Neural cell (in vitro differentiated cells): ENCODE data around the gene DYDC1. TPM values are rescaled to one million over a fixed set of nuclear protein-coding genes. Genes with fewer than 3 reads are reported as not detected.

Experiments used
- H2AFZ ChIP-seq: fragments of 200-600, 300-800 bp; sonication (generic), shearing (Covaris generic); 2 replicates; pipeline ENCODE4 v1.6.0; 2014; ENCODE audit warnings: low read depth, mild to moderate bottlenecking, antibody characterized with exemption, low read length, moderate library complexity
- H3F3A ChIP-seq: fragments of 200-600 bp; shearing (Covaris generic); 2 replicates; pipeline ENCODE4 v1.6.1; 2016; ENCODE audit warnings: mild to moderate bottlenecking, moderate library complexity, mixed read lengths, antibody characterized with exemption, low read length; ENCODE audit not compliant: insufficient read depth, poor library complexity, severe bottlenecking
- H3K27ac ChIP-seq: fragments of 200-600, 300-800 bp; sonication (generic), shearing (Covaris generic); 2 replicates; pipeline ENCODE4 v1.5.1; 2014; ENCODE audit warnings: mild to moderate bottlenecking, low read length, moderate library complexity
- H3K27me3 ChIP-seq: fragments of 300-800, 200-600 bp; sonication (generic), shearing (Covaris generic); 2 replicates; pipeline ENCODE4 v1.6.0; 2014; ENCODE audit warnings: mild to moderate bottlenecking, low read depth, low read length, moderate library complexity; ENCODE audit not compliant: insufficient read depth
- H3K36me3 ChIP-seq: fragments of 300-800, 200-600 bp; sonication (generic), shearing (Covaris generic); 2 replicates; pipeline ENCODE4 v1.5.1; 2014; ENCODE audit warnings: mild to moderate bottlenecking, antibody characterized with exemption, low read length, moderate library complexity; ENCODE audit not compliant: insufficient read depth
- H3K4me2 ChIP-seq: fragments of 300-800, 200-600 bp; sonication (generic), shearing (Covaris generic); 2 replicates; pipeline ENCODE4 v1.6.0; 2014; ENCODE audit warnings: mild to moderate bottlenecking, low read length
- H3K4me3 ChIP-seq: fragments of 300-800, 200-600 bp; sonication (generic), shearing (Covaris generic); 2 replicates; pipeline ENCODE4 v1.5.1; 2014; ENCODE audit warnings: mild to moderate bottlenecking, low read length, moderate library complexity
- H3K79me2 ChIP-seq: fragments of 200-600 bp; shearing (Covaris generic); replicated peaks from 2 replicates; pipeline ENCODE4 v1.6.0; 2014; ENCODE audit warnings: mild to moderate bottlenecking, low read length, moderate library complexity; ENCODE audit not compliant: insufficient read depth
- H3K9ac ChIP-seq: fragments of 300-800, 200-600 bp; sonication (generic), shearing (Covaris generic); 2 replicates; pipeline ENCODE4 v1.6.1; 2016; ENCODE audit warnings: mild to moderate bottlenecking, low read length, mixed read lengths
- H3K9me2 ChIP-seq: fragments of 200-600 bp; shearing (Covaris generic); 2 replicates; pipeline ENCODE4 v1.6.1; 2016; ENCODE audit warnings: mild to moderate bottlenecking, low read length, mixed read lengths; ENCODE audit not compliant: insufficient read depth
- H3K9me3 ChIP-seq: fragments of 200-600, 300-800 bp; sonication (generic), shearing (Covaris generic); 2 replicates; pipeline ENCODE4 v1.6.1; 2016; ENCODE audit warnings: mild to moderate bottlenecking, mixed run types, low read length, moderate library complexity, mixed read lengths
- H4K20me1 ChIP-seq: fragments of 200-600 bp; shearing (Covaris generic); 2 replicates; pipeline ENCODE4 v1.6.1; 2016; ENCODE audit warnings: mild to moderate bottlenecking, mixed run types; ENCODE audit not compliant: insufficient read depth
- EP300 ChIP-seq: fragments of 450-650 bp; conservative IDR thresholded peaks from 2 replicates; pipeline ENCODE4 v1.6.1; 2014; ENCODE audit warnings: antibody characterized with exemption, mild to moderate bottlenecking, moderate library complexity; ENCODE audit not compliant: poor library complexity, severe bottlenecking
- EZH2 ChIP-seq: fragments of 200-600, 300-800 bp; shearing (Covaris generic), sonication (generic); IDR thresholded peaks from 2 replicates; pipeline ENCODE4 v1.6.1; 2014; ENCODE audit warnings: antibody characterized with exemption, low read length, borderline replicate concordance, mild to moderate bottlenecking; ENCODE audit not compliant: insufficient read depth, poor library complexity, severe bottlenecking
- MXI1 ChIP-seq: fragments of 450-650 bp; conservative IDR thresholded peaks from 2 replicates; pipeline ENCODE4 v1.6.1; 2014; ENCODE audit warnings: antibody characterized with exemption, mild to moderate bottlenecking; ENCODE audit not compliant: poor library complexity, severe bottlenecking
- POLR2AphosphoS5 ChIP-seq: IDR thresholded peaks from 2 replicates; pipeline ENCODE4 v1.6.1; 2012
- RAD21 ChIP-seq: fragments of 450-650 bp; conservative IDR thresholded peaks from 2 replicates; pipeline ENCODE4 v1.6.1; 2014; ENCODE audit warnings: antibody characterized with exemption, mild to moderate bottlenecking, moderate library complexity
- REST ChIP-seq: IDR thresholded peaks from 2 replicates; pipeline ENCODE4 v1.6.1; 2012; ENCODE audit warnings: borderline replicate concordance
- SMC3 ChIP-seq: fragments of 450-650 bp; conservative IDR thresholded peaks from 2 replicates; pipeline ENCODE4 v1.6.1; 2014; ENCODE audit warnings: antibody characterized with exemption, mild to moderate bottlenecking, moderate library complexity; ENCODE audit not compliant: poor library complexity
- TAF1 ChIP-seq: IDR thresholded peaks from 2 replicates; pipeline ENCODE4 v1.6.1; 2012; ENCODE audit warnings: low read depth
- polyA plus RNA-seq: library from polyadenylated mRNA; depleted of rRNA; stranded (reverse); fragments of >200 nt; gene quantifications from 2 replicates; pipeline ENCODE4 v1.2.3, GENCODE V29; 2014
- TF ChIP-seq, protein P1 (sequence below): fragments of 450-650 bp; IDR thresholded peaks from 2 replicates; pipeline ENCODE4 v1.5.1; 2014; ENCODE audit warnings: antibody characterized with exemption, mild to moderate bottlenecking, moderate library complexity; ENCODE audit not compliant: poor library complexity, severe bottlenecking

DYDC1 gene
- polyA plus RNA-seq, 1 donor from 2014 or later, result not detected

DNA sequence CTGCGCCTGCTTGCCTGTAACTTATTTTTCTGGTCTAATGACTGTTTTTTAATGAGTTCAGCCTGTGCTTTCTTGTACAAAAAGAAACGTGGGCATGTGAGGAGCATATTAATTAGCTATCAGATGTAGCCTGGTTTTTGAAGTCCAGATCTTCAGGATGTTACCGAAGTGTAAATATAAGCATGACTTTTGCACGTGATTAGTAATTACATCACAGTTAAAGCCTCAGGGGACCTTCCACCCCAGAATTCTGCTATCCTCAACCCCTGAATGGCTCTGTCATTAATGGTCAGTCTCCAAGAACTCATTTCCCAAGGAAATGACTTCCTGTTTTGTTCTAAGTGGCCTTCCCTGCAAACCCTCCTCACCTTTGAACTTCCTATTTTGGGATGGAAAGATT, 49.6 kb upstream of the DYDC1 start (continued):
- TF ChIP-seq POLR2AphosphoS5 (no peak), MXI1 (no peak)

GRCh38 chr10:80405626-80406025, 49.1 kb upstream of the DYDC1 start:
- Histone ChIP-seq H3F3A (no peaks in the 10 kb centered on the region), H2AFZ (no peak overlapping the region), H3K9ac (no peak overlapping the region)

DNA sequence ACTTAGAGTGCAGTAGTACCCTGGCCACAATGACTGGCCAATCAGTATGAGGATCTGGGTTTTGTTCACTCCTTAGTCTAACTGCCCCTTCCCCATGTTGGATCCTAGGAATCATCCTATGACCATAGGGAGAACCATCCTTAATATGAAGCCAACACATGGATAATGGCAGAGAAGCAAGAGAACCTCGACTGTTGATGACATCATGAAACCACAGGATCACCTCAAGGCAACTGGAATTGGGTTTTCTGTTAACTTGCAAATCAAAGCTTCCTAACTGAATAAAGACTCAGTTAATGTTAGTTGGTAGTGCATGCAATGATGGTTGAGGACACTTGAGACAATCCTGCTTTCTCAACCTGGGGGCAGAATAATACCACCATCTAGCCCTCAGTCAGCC, 48.5 kb upstream of the DYDC1 start:
- Histone ChIP-seq H3K36me3 (no peaks in the 10 kb centered on the region), H3F3A (no peaks in the 10 kb centered on the region), H3K9me3 (no peaks in the 10 kb centered on the region), H3K27me3 (no peaks in the 10 kb centered on the region), H3K4me3 (no peak overlapping the region), H3K9ac (no peak overlapping the region), H2AFZ (no peak overlapping the region), H3K27ac (no peak overlapping the region), H4K20me1 (no peaks in the 10 kb centered on the region), H3K79me2 (no peaks in the 10 kb centered on the region), H3K9me2 (no peaks in the 10 kb centered on the region), H3K4me2 (no peak overlapping the region)
- TF ChIP-seq POLR2AphosphoS5, result no peak
- no peak for TF ChIP-seq REST
- TF ChIP-seq EP300, result no peak
- no peak for TF ChIP-seq MXI1
- no peak for TF ChIP-seq SMC3
- TF ChIP-seq TAF1, result no peak
- no peak for TF ChIP-seq RAD21
- TF ChIP-seq EZH2, result no peak

More at GRCh38 chr10:80405626-80406025, 49.1 kb upstream of the DYDC1 start:
- no peak overlapping the region for H3K4me3 ChIP-seq
- no peaks in the 10 kb centered on the region for H4K20me1 ChIP-seq
- H3K27ac ChIP-seq, result no peak overlapping the region
- H3K36me3 ChIP-seq, result no peaks in the 10 kb centered on the region
- no peaks in the 10 kb centered on the region for H3K9me2 ChIP-seq
- H3K9me3 ChIP-seq, result no peaks in the 10 kb centered on the region
- H3K79me2 ChIP-seq, result no peaks in the 10 kb centered on the region
- TF ChIP-seq EP300 (no peak), RAD21 (no peak), REST (no peak), POLR2AphosphoS5 (no peak), MXI1 (no peak), TAF1 (no peak), SMC3 (no peak), EZH2 (no peak)
- TF ChIP-seq, protein P1, sequence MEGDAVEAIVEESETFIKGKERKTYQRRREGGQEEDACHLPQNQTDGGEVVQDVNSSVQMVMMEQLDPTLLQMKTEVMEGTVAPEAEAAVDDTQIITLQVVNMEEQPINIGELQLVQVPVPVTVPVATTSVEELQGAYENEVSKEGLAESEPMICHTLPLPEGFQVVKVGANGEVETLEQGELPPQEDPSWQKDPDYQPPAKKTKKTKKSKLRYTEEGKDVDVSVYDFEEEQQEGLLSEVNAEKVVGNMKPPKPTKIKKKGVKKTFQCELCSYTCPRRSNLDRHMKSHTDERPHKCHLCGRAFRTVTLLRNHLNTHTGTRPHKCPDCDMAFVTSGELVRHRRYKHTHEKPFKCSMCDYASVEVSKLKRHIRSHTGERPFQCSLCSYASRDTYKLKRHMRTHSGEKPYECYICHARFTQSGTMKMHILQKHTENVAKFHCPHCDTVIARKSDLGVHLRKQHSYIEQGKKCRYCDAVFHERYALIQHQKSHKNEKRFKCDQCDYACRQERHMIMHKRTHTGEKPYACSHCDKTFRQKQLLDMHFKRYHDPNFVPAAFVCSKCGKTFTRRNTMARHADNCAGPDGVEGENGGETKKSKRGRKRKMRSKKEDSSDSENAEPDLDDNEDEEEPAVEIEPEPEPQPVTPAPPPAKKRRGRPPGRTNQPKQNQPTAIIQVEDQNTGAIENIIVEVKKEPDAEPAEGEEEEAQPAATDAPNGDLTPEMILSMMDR, result no peak
- no peaks in the 10 kb centered on the region for H3K27me3 ChIP-seq
- no peak overlapping the region for H3K4me2 ChIP-seq
